WTC11 (cell line): ENCODE results near the gene LIFR. TPM values are rescaled to one million over a fixed set of nuclear protein-coding genes. Genes with fewer than 3 reads are reported as not detected.

Experiments
- ATAC-seq: fragments of 200-7000 bp; cut with Tn5 transposase; 2 replicates; pipeline ENCODE4 v1.10.0; 2021; ENCODE audit warnings: mild to moderate bottlenecking, moderate library complexity
- CTCF ChIA-PET: fragments of 300-600 bp; sonication (Branson Sonifier 250); formaldehyde crosslinking; loops from one replicate; lab custom pipeline; 2021; ENCODE audit warnings: antibody characterized with exemption; lab: Charles Lee
- POLR2A ChIA-PET: fragments of 350-600 bp; sonication (Branson Sonifier 250); formaldehyde crosslinking; loops from one replicate; lab custom pipeline; 2021; ENCODE audit warnings: antibody characterized with exemption; lab: Charles Lee
- DNase-seq: peaks from one replicate; pipeline ENCODE4 v3.0.0; 2021; ENCODE audit warnings: low spot score
- H3K27ac Mint-ChIP-seq: 2 replicates; pipeline ENCODE4 v1.8.0; 2021; ENCODE audit warnings: mixed read lengths
- H3K27me3 Mint-ChIP-seq: 2 replicates; pipeline ENCODE4 v1.8.0; 2021; ENCODE audit warnings: low read depth, mild to moderate bottlenecking, moderate library complexity, mixed read lengths
- H3K36me3 Mint-ChIP-seq: 2 replicates; pipeline ENCODE4 v1.8.0; 2021; ENCODE audit warnings: mixed read lengths
- H3K4me1 Mint-ChIP-seq: 2 replicates; pipeline ENCODE4 v1.8.0; 2022; ENCODE audit warnings: mixed read lengths
- H3K4me3 Mint-ChIP-seq: 2 replicates; pipeline ENCODE4 v1.8.0; 2021; ENCODE audit warnings: mild to moderate bottlenecking, moderate library complexity, mixed read lengths
- H3K9me3 Mint-ChIP-seq: 2 replicates; pipeline ENCODE4 v1.8.0; 2021; ENCODE audit warnings: mixed read lengths
- ATF1 ChIP-seq: sonication (generic); formaldehyde crosslinking; IDR thresholded peaks from 2 replicates; pipeline ENCODE4 v1.8.1; 2023; ENCODE audit warnings: mild to moderate bottlenecking, moderate library complexity, missing genetic modification reagents
- CBFB ChIP-seq: sonication (generic); formaldehyde crosslinking; IDR thresholded peaks from 2 replicates; pipeline ENCODE4 v1.8.1; 2022; ENCODE audit warnings: mild to moderate bottlenecking, low read depth, missing genetic modification reagents
- CREB1 ChIP-seq: sonication (generic); formaldehyde crosslinking; IDR thresholded peaks from 2 replicates; pipeline ENCODE4 v1.8.0; 2023; ENCODE audit warnings: mild to moderate bottlenecking, missing genetic modification reagents
- ELF4 ChIP-seq: sonication (generic); formaldehyde crosslinking; IDR thresholded peaks from 2 replicates; pipeline ENCODE4 v1.8.1; 2022; ENCODE audit warnings: low read depth, mild to moderate bottlenecking, moderate library complexity, missing genetic modification reagents
- IRF2 ChIP-seq: sonication (generic); formaldehyde crosslinking; IDR thresholded peaks from 2 replicates; pipeline ENCODE4 v1.8.0; 2022; ENCODE audit warnings: low read depth, missing genetic modification reagents, borderline replicate concordance
- KAT7 ChIP-seq: sonication (generic); formaldehyde crosslinking; IDR thresholded peaks from 2 replicates; pipeline ENCODE4 v1.8.1; 2023; ENCODE audit warnings: missing genetic modification reagents, mild to moderate bottlenecking, borderline replicate concordance
- NFATC4 ChIP-seq: fragments of 250-450 bp; sonication (Bioruptor Pico); IDR thresholded peaks from 2 replicates; pipeline ENCODE4 v1.9.0; 2021; ENCODE audit warnings: mild to moderate bottlenecking
- SMAD3 ChIP-seq: sonication (generic); formaldehyde crosslinking; IDR thresholded peaks from 2 replicates; pipeline ENCODE4 v1.8.0; 2022; ENCODE audit warnings: missing genetic modification reagents, mild to moderate bottlenecking, borderline replicate concordance
- TEAD4 ChIP-seq: sonication (generic); formaldehyde crosslinking; IDR thresholded peaks from 2 replicates; pipeline ENCODE4 v1.8.0; 2022; ENCODE audit warnings: mild to moderate bottlenecking, missing genetic modification reagents
- ZNF121 ChIP-seq: sonication (generic); formaldehyde crosslinking; IDR thresholded peaks from 2 replicates; pipeline ENCODE4 v1.8.0; 2023; ENCODE audit warnings: missing genetic modification reagents
- ZNF138 ChIP-seq: sonication (generic); formaldehyde crosslinking; conservative IDR thresholded peaks from 2 replicates; pipeline ENCODE4 v1.8.1; 2022; ENCODE audit warnings: mild to moderate bottlenecking, moderate library complexity, missing genetic modification reagents
- ZNF317 ChIP-seq: sonication (generic); formaldehyde crosslinking; IDR thresholded peaks from 2 replicates; pipeline ENCODE4 v1.8.1; 2023; ENCODE audit warnings: low read depth, mild to moderate bottlenecking, moderate library complexity, missing genetic modification reagents, borderline replicate concordance
- ZNF423 ChIP-seq: fragments of 250-450 bp; sonication (Bioruptor Pico); IDR thresholded peaks from 2 replicates; pipeline ENCODE4 v2.1.2; 2022; ENCODE audit warnings: mild to moderate bottlenecking, moderate library complexity
- total RNA-seq: library from RNA; stranded (reverse); gene quantifications from 3 replicates; pipeline ENCODE4 v1.2.3, GENCODE V29; 2021
- TF ChIP-seq, protein P1 (sequence below): fragments of 250-450 bp; sonication (Bioruptor Pico); IDR thresholded peaks from 2 replicates; pipeline ENCODE4 v1.9.0; 2021; ENCODE audit warnings: mild to moderate bottlenecking
- TF ChIP-seq, protein P2 (sequence below): fragments of 250-450 bp; sonication (Bioruptor Pico); IDR thresholded peaks from 2 replicates; pipeline ENCODE4 v1.8.0; 2021; ENCODE audit warnings: mild to moderate bottlenecking
- TF ChIP-seq, protein P3 (sequence below): sonication (generic); formaldehyde crosslinking; IDR thresholded peaks from 2 replicates; pipeline ENCODE4 v1.8.0; 2023; ENCODE audit warnings: missing genetic modification reagents
- TF ChIP-seq, protein P4 (sequence below): sonication (generic); formaldehyde crosslinking; IDR thresholded peaks from 2 replicates; pipeline ENCODE4 v1.8.1; 2023; ENCODE audit warnings: mild to moderate bottlenecking, missing genetic modification reagents, moderate library complexity
- TF ChIP-seq, protein P5 (sequence below): sonication (generic); formaldehyde crosslinking; conservative IDR thresholded peaks from 2 replicates; pipeline ENCODE4 v1.8.1; 2023; ENCODE audit warnings: mild to moderate bottlenecking, low read depth, missing genetic modification reagents, moderate library complexity
- TF ChIP-seq, protein P6 (sequence below): sonication (generic); formaldehyde crosslinking; IDR thresholded peaks from 2 replicates; pipeline ENCODE4 v1.8.1; 2022; ENCODE audit warnings: low read depth, missing genetic modification reagents, borderline replicate concordance
- TF ChIP-seq, protein P7 (sequence below): sonication (generic); formaldehyde crosslinking; IDR thresholded peaks from 2 replicates; pipeline ENCODE4 v1.8.0; 2022; ENCODE audit warnings: mild to moderate bottlenecking, missing genetic modification reagents

The LIFR gene
- total RNA-seq, 1 experiment from 2014 or later, result 14.4 TPM

DNA sequence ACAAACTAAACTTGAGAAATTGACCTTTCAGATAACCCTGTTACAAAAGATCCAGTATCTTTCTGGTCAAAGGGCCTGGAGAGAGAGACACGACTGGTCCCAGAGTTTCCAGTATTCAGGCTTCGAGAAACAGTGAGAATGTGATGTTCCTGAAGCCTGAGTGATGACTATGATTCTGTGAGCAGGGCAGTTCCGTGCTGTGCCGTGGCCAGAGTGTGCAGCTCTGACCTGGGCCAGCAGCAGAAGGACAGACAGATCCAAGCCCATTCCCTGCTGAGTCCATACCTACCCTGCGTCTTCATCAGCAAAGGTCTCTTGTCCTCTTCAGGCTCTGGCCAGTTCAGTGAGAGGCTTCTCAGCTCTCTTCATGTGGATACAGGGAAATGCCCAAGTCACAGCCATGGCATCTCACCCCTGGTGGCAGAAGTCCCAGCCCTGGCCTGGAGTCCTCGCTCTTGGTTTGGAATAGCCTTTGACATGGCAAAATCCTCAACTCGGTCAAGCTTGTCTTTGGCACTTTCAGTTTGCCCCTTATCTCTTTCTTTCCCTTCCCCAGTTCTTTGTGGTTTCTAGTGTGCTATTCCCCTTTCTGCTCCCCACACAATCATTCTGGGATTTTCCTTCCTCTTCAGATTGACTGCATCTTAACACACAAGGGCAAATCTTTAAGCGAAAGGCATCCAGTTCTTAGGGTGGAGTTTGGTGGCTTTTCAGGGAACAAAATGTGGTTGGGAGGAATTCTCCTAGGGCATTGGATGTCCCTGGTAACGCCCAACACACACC is 107.7 kb downstream of the LIFR start:
- ChIA-PET POLR2A (interaction anchor here (0.6 kb wide), 1 partner anchor 41 kb away, joined by 4 read pairs; no protein-coding TSS in a partner anchor), CTCF (no interaction called here)
- no peaks in the 10 kb centered on the region for H3K4me1 Mint-ChIP-seq
- no peak overlapping the region for H3K4me3 Mint-ChIP-seq
- H3K9me3 Mint-ChIP-seq, result no peaks in the 10 kb centered on the region
- DNase-seq (no peak), ATAC-seq (no peak)
- H3K27me3 Mint-ChIP-seq, result no peaks in the 10 kb centered on the region
- no peaks in the 10 kb centered on the region for H3K36me3 Mint-ChIP-seq
- no peak overlapping the region for H3K27ac Mint-ChIP-seq
- TF ChIP-seq, protein P1, sequence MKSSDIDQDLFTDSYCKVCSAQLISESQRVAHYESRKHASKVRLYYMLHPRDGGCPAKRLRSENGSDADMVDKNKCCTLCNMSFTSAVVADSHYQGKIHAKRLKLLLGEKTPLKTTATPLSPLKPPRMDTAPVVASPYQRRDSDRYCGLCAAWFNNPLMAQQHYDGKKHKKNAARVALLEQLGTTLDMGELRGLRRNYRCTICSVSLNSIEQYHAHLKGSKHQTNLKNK (CRISPR knock-in tag), result no peak
- TF ChIP-seq, protein P2, sequence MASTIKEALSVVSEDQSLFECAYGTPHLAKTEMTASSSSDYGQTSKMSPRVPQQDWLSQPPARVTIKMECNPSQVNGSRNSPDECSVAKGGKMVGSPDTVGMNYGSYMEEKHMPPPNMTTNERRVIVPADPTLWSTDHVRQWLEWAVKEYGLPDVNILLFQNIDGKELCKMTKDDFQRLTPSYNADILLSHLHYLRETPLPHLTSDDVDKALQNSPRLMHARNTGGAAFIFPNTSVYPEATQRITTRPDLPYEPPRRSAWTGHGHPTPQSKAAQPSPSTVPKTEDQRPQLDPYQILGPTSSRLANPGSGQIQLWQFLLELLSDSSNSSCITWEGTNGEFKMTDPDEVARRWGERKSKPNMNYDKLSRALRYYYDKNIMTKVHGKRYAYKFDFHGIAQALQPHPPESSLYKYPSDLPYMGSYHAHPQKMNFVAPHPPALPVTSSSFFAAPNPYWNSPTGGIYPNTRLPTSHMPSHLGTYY (CRISPR knock-in tag), result no peak
- TF ChIP-seq ELF4 (CRISPR knock-in tag) (no peak), CREB1 (CRISPR knock-in tag) (no peak), ZNF121 (CRISPR knock-in tag) (no peak), IRF2 (CRISPR knock-in tag) (no peak)
- TF ChIP-seq, protein P3, sequence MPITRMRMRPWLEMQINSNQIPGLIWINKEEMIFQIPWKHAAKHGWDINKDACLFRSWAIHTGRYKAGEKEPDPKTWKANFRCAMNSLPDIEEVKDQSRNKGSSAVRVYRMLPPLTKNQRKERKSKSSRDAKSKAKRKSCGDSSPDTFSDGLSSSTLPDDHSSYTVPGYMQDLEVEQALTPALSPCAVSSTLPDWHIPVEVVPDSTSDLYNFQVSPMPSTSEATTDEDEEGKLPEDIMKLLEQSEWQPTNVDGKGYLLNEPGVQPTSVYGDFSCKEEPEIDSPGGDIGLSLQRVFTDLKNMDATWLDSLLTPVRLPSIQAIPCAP (CRISPR knock-in tag), result no peak
- TF ChIP-seq, protein P4, sequence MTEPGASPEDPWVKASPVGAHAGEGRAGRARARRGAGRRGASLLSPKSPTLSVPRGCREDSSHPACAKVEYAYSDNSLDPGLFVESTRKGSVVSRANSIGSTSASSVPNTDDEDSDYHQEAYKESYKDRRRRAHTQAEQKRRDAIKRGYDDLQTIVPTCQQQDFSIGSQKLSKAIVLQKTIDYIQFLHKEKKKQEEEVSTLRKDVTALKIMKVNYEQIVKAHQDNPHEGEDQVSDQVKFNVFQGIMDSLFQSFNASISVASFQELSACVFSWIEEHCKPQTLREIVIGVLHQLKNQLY (CRISPR knock-in tag), result no peak

DNA sequence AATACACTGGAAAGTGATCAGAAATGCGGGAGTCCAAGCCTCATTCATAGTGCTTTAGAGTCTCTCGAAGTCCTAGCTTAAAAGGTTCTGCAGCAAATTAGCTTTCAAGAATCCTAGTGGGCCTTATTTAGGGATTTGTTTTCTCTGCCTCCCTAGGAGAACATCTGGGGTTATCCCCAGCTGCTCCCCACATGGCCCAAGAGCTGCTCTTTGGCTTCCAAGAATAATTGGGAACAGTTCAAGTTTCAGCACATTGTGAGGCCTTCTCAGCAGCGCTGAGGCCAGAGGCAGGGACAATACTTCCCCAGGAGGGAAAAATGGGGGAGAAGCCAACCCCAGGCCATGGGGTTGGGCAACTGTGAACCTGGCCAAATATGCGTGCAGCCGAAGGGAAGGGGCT is 108.7 kb downstream of the LIFR start:
- DNase-seq (no peak), ATAC-seq (no peak)
- CTCF ChIA-PET, result interaction anchor here (0.7 kb wide), 1 partner anchor 160 kb away, joined by 3 read pairs; no protein-coding TSS in a partner anchor
- H3K4me1 Mint-ChIP-seq, result no peaks in the 10 kb centered on the region
- no peak overlapping the region for H3K27ac Mint-ChIP-seq
- no peaks in the 10 kb centered on the region for H3K36me3 Mint-ChIP-seq
- no peaks in the 10 kb centered on the region for H3K9me3 Mint-ChIP-seq
- no peak overlapping the region for H3K4me3 Mint-ChIP-seq
- TF ChIP-seq ZNF423, result no peak
- TF ChIP-seq, protein P5, sequence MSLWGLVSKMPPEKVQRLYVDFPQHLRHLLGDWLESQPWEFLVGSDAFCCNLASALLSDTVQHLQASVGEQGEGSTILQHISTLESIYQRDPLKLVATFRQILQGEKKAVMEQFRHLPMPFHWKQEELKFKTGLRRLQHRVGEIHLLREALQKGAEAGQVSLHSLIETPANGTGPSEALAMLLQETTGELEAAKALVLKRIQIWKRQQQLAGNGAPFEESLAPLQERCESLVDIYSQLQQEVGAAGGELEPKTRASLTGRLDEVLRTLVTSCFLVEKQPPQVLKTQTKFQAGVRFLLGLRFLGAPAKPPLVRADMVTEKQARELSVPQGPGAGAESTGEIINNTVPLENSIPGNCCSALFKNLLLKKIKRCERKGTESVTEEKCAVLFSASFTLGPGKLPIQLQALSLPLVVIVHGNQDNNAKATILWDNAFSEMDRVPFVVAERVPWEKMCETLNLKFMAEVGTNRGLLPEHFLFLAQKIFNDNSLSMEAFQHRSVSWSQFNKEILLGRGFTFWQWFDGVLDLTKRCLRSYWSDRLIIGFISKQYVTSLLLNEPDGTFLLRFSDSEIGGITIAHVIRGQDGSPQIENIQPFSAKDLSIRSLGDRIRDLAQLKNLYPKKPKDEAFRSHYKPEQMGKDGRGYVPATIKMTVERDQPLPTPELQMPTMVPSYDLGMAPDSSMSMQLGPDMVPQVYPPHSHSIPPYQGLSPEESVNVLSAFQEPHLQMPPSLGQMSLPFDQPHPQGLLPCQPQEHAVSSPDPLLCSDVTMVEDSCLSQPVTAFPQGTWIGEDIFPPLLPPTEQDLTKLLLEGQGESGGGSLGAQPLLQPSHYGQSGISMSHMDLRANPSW (CRISPR knock-in tag), result no peak
- no peak for TF ChIP-seq TEAD4 (CRISPR knock-in tag)
- no peak for TF ChIP-seq CBFB
- no peak for TF ChIP-seq SMAD3 (CRISPR knock-in tag)
- TF ChIP-seq, protein P6, sequence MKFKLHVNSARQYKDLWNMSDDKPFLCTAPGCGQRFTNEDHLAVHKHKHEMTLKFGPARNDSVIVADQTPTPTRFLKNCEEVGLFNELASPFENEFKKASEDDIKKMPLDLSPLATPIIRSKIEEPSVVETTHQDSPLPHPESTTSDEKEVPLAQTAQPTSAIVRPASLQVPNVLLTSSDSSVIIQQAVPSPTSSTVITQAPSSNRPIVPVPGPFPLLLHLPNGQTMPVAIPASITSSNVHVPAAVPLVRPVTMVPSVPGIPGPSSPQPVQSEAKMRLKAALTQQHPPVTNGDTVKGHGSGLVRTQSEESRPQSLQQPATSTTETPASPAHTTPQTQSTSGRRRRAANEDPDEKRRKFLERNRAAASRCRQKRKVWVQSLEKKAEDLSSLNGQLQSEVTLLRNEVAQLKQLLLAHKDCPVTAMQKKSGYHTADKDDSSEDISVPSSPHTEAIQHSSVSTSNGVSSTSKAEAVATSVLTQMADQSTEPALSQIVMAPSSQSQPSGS (CRISPR knock-in tag), result no peak
- no peak for TF ChIP-seq ZNF138 (CRISPR knock-in tag)
- TF ChIP-seq, protein P1 (CRISPR knock-in tag), result no peak
- no peak for TF ChIP-seq ATF1
- TF ChIP-seq ZNF317 (CRISPR knock-in tag), result no peak
- TF ChIP-seq NFATC4, result no peak
- TF ChIP-seq KAT7 (CRISPR knock-in tag), result no peak
- TF ChIP-seq, protein P7, sequence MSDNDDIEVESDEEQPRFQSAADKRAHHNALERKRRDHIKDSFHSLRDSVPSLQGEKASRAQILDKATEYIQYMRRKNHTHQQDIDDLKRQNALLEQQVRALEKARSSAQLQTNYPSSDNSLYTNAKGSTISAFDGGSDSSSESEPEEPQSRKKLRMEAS (CRISPR knock-in tag), result no peak
- POLR2A ChIA-PET, result interaction anchor here (0.7 kb wide), 1 partner anchor 365 kb away, joined by 3 read pairs; no protein-coding TSS in a partner anchor
- H3K27me3 Mint-ChIP-seq, result no peaks in the 10 kb centered on the region
